OCI-LY1 (cell line): ENCODE data around the gene MINDY3.

Experiments
- H2AFZ ChIP-seq: fragments of 200-600 bp; sonication (generic), shearing (Covaris generic); 2 replicates; pipeline ENCODE4 v1.6.0; 2014; ENCODE audit warnings: antibody characterized with exemption, mild to moderate bottlenecking, low read length
- H3F3A ChIP-seq: fragments of 200-600 bp; sonication (generic), shearing (Covaris generic); 2 replicates; pipeline ENCODE4 v1.6.0; 2014; ENCODE audit warnings: mild to moderate bottlenecking, antibody characterized with exemption, low read length, moderate library complexity; ENCODE audit not compliant: insufficient read depth
- H3K27ac ChIP-seq: fragments of 200-600 bp; sonication (generic); 2 replicates; pipeline ENCODE4 v1.5.1; 2014; ENCODE audit warnings: low read length, mixed run types, mild to moderate bottlenecking, low read depth; ENCODE audit not compliant: poor library complexity, severe bottlenecking
- H3K27me3 ChIP-seq: fragments of 200-600 bp; sonication (generic); 2 replicates; pipeline ENCODE4 v1.6.0; 2014; ENCODE audit warnings: antibody characterized with exemption, mild to moderate bottlenecking, low read length, moderate library complexity; ENCODE audit not compliant: insufficient read depth
- H3K36me3 ChIP-seq: fragments of 200-600 bp; sonication (generic); 2 replicates; pipeline ENCODE4 v1.6.1; 2014; ENCODE audit warnings: mild to moderate bottlenecking, antibody characterized with exemption, low read length, moderate library complexity, mixed read lengths; ENCODE audit not compliant: insufficient read depth
- H3K4me1 ChIP-seq: fragments of 200-600 bp; sonication (generic); 2 replicates; pipeline ENCODE4 v1.5.1; 2014; ENCODE audit warnings: mild to moderate bottlenecking, low read length, moderate library complexity; ENCODE audit not compliant: insufficient read depth, severe bottlenecking
- H3K4me2 ChIP-seq: fragments of 200-600 bp; sonication (generic), shearing (Covaris generic); 2 replicates; pipeline ENCODE4 v1.6.1; 2014; ENCODE audit warnings: low read length
- H3K4me3 ChIP-seq: fragments of 200-600 bp; sonication (generic); 2 replicates; pipeline ENCODE4 v1.5.1; 2014; ENCODE audit warnings: low read length, low read depth, mild to moderate bottlenecking, mixed read lengths; ENCODE audit not compliant: poor library complexity, severe bottlenecking
- H3K79me2 ChIP-seq: fragments of 200-600 bp; shearing (Covaris generic); 2 replicates; pipeline ENCODE4 v1.6.1; 2016; ENCODE audit warnings: mixed run types, low read length, mixed read lengths; ENCODE audit not compliant: insufficient read depth
- H3K9ac ChIP-seq: fragments of 200-600 bp; sonication (generic), shearing (Covaris generic); 2 replicates; pipeline ENCODE4 v1.6.1; 2014; ENCODE audit warnings: mild to moderate bottlenecking, low read length, mixed read lengths
- H3K9me2 ChIP-seq: fragments of 200-600 bp; sonication (generic), shearing (Covaris generic); 2 replicates; pipeline ENCODE4 v1.6.1; 2014; ENCODE audit warnings: low read depth, mild to moderate bottlenecking, low read length, mixed read lengths
- H3K9me3 ChIP-seq: fragments of 200-600 bp; shearing (Covaris generic); 2 replicates; pipeline ENCODE4 v1.6.1; 2014; ENCODE audit warnings: low read length, mixed read lengths
- H4K20me1 ChIP-seq: fragments of 200-600 bp; sonication (generic), shearing (Covaris generic); 2 replicates; pipeline ENCODE4 v1.6.0; 2016; ENCODE audit warnings: mild to moderate bottlenecking, low read length; ENCODE audit not compliant: insufficient read depth
- CTCF ChIP-seq: fragments of 200-600 bp; sonication (generic), shearing (Covaris generic); IDR thresholded peaks from 2 replicates; pipeline ENCODE4 v1.5.1; 2017; ENCODE audit warnings: mild to moderate bottlenecking, antibody characterized with exemption, low read length, moderate library complexity, mixed read lengths
- EZH2 ChIP-seq: fragments of 200-600 bp; sonication (generic), shearing (Covaris generic); IDR thresholded peaks from 2 replicates; pipeline ENCODE4 v1.8.0; 2017; ENCODE audit warnings: borderline replicate concordance, mixed run types, mild to moderate bottlenecking, antibody characterized with exemption, low read length, moderate library complexity, mixed read lengths

The MINDY3 gene

GRCh38 chr10:15738270-15738925 lies 121.9 kb downstream of the MINDY3 start:
- H4K20me1 ChIP-seq = no peaks in the 10 kb centered on the region
- no peaks in the 10 kb centered on the region for H3K9me2 ChIP-seq
- no peak overlapping the region for H3K27ac ChIP-seq
- H3K9ac ChIP-seq = no peak overlapping the region
- H3K36me3 ChIP-seq = no peaks in the 10 kb centered on the region
- no peaks in the 10 kb centered on the region for H3K9me3 ChIP-seq
- no peak overlapping the region for H3K4me3 ChIP-seq
- no peak overlapping the region for H3K4me2 ChIP-seq
- TF ChIP-seq EZH2 (no peak), CTCF (no peak)
- no peaks in the 10 kb centered on the region for H3K79me2 ChIP-seq
- H3F3A ChIP-seq = no peaks in the 10 kb centered on the region
- H3K27me3 ChIP-seq = no peaks in the 10 kb centered on the region; the same call in 1 of the 2 replicates
- H3K4me1 ChIP-seq = no peaks in the 10 kb centered on the region
- no peak overlapping the region for H2AFZ ChIP-seq

GRCh38 chr10:15737656-15738055 lies 122.7 kb downstream of the MINDY3 start:
- no peak overlapping the region for H2AFZ ChIP-seq
- H3K9ac ChIP-seq = no peak overlapping the region
- TF ChIP-seq CTCF (no peak), EZH2 (no peak)
- no peak overlapping the region for H3K4me2 ChIP-seq
- H3K27me3 ChIP-seq = no peaks in the 10 kb centered on the region; the same call in 1 of the 2 replicates
- no peaks in the 10 kb centered on the region for H3K79me2 ChIP-seq
- no peak overlapping the region for H3K27ac ChIP-seq
- H3K9me3 ChIP-seq = no peaks in the 10 kb centered on the region
- no peaks in the 10 kb centered on the region for H3K9me2 ChIP-seq
- no peaks in the 10 kb centered on the region for H3K36me3 ChIP-seq
- no peaks in the 10 kb centered on the region for H4K20me1 ChIP-seq
- H3K4me3 ChIP-seq = no peak overlapping the region
- H3K4me1 ChIP-seq = no peaks in the 10 kb centered on the region
- no peaks in the 10 kb centered on the region for H3F3A ChIP-seq

DNA sequence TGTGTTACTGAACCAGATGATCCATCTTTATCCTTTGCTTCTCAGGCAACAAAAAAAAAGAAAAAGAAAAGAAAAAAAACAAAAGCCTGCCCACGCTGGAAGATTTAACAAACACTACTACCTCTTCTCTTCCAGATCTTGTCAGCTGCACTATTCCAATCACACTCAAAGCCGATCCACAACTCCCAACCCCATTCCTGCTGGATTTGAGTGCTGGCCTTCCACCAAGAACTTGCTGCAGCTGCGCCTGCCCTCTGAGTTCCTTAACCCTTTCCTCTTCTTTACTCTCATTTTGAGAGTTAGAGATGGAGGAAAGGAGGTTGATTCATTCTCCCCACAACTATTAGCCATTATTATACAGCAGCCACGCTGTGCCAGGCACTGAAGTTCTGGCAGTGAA lies 124.5 kb downstream of the MINDY3 start:
- no peak overlapping the region for H3K27ac ChIP-seq
- no peaks in the 10 kb centered on the region for H3K4me1 ChIP-seq
- no peaks in the 10 kb centered on the region for H3K9me2 ChIP-seq
- H3K27me3 ChIP-seq = no peaks in the 10 kb centered on the region
- TF ChIP-seq EZH2 (no peak), CTCF (no peak)
- H3K79me2 ChIP-seq = no peaks in the 10 kb centered on the region
- H3F3A ChIP-seq = no peaks in the 10 kb centered on the region
- no peaks in the 10 kb centered on the region for H4K20me1 ChIP-seq
- H3K9me3 ChIP-seq = no peaks in the 10 kb centered on the region
- no peaks in the 10 kb centered on the region for H3K36me3 ChIP-seq
- H3K9ac ChIP-seq = no peak overlapping the region
- H3K4me3 ChIP-seq = no peak overlapping the region
- H3K4me2 ChIP-seq = no peak overlapping the region
- no peak overlapping the region for H2AFZ ChIP-seq
